Duodenal mucosa (tissue), 2 donors: ENCODE results near the gene ARPC5L.
"Not testable (repeated sequence)": the region's sequence is repeated elsewhere in the genome, so short reads cannot be mapped to it uniquely, and the experiment has no call there.

Experiments
- H3K27ac ChIP-seq: one replicate; pipeline ENCODE4 v1.7.0; 2013; ENCODE audit warnings: low read depth, low read length
- H3K27me3 ChIP-seq, 2 donors: one replicate each; pipeline ENCODE4 v1.7.0; 2013; ENCODE audit warnings: low read length in 2 of 2, control low read depth in 1 of 2; ENCODE audit not compliant: insufficient read depth in 2 of 2, control insufficient read depth in 1 of 2
- H3K36me3 ChIP-seq, 2 donors: one replicate each; pipeline ENCODE4 v1.7.0; 2013; ENCODE audit warnings: low read length in 2 of 2, control low read depth in 1 of 2; ENCODE audit not compliant: insufficient read depth in 2 of 2, control insufficient read depth in 1 of 2
- H3K4me1 ChIP-seq, 2 donors: one replicate each; pipeline ENCODE4 v1.7.0; 2013; ENCODE audit warnings: low read length in 2 of 2, control low read depth in 1 of 2; ENCODE audit not compliant: insufficient read depth in 2 of 2, control insufficient read depth in 1 of 2
- H3K4me3 ChIP-seq, 2 donors: one replicate each; pipeline ENCODE4 v1.7.0; 2013; ENCODE audit warnings: low read length in 2 of 2, low read depth in 1 of 2
- H3K9ac ChIP-seq, 2 donors: one replicate each; pipeline ENCODE4 v1.7.0; 2013; ENCODE audit warnings: low read length in 2 of 2, low read depth in 1 of 2
- H3K9me3 ChIP-seq, 2 donors: one replicate each; pipeline ENCODE4 v1.7.0; 2013; ENCODE audit warnings: low read length in 2 of 2, control low read depth in 1 of 2; ENCODE audit not compliant: control insufficient read depth in 1 of 2

Gene ARPC5L

GRCh38 chr9:124913378-124913777 is 51.4 kb downstream of the ARPC5L start:
- H3K4me1 ChIP-seq = no peaks in the 10 kb centered on the region
- peaks cover 18 to 55% of the 10 kb centered on the region in 2 donors for H3K36me3 ChIP-seq
- H3K9me3 ChIP-seq = no peaks in the 10 kb centered on the region
- no peak overlapping the region for H3K27ac ChIP-seq
- H3K27me3 ChIP-seq = no peaks in the 10 kb centered on the region
- no peak overlapping the region for H3K9ac ChIP-seq
- H3K4me3 ChIP-seq = no peak overlapping the region

- Histone ChIP-seq H3K27ac (no peak overlapping the region), H3K36me3 (peaks cover 24 to 66% of the 10 kb centered on the region in 2 donors), H3K9ac (no peak overlapping the region), H3K9me3 (no peaks in the 10 kb centered on the region), H3K4me1 (no peaks in the 10 kb centered on the region), H3K4me3 (no peak overlapping the region), H3K27me3 (no peaks in the 10 kb centered on the region)
Measured at GRCh38 chr9:124914753-124915405, 52.9 kb downstream of the ARPC5L start.

- H3K36me3 ChIP-seq = peaks cover 8 to 44% of the 10 kb centered on the region in 2 donors
Measured at GRCh38 chr9:124920394-124920793, 58.5 kb downstream of the ARPC5L start.

More at GRCh38 chr9:124920394-124920793, 58.5 kb downstream of the ARPC5L start:
- H3K9me3 ChIP-seq, H3K27me3 ChIP-seq, H3K4me3 ChIP-seq, H3K4me1 ChIP-seq, H3K27ac ChIP-seq, H3K9ac ChIP-seq: not testable (repeated sequence)
